HUES48 (cell line): ENCODE data around the gene R3HDM4.
"Not testable (repeated sequence)": the region's sequence is repeated elsewhere in the genome, so short reads cannot be mapped to it uniquely, and the experiment has no call there.

Experiments
- H3K27ac ChIP-seq: one replicate; pipeline ENCODE4 v1.7.0; 2013; ENCODE audit warnings: low read depth, low read length, inconsistent platforms
- H3K27me3 ChIP-seq: 2 replicates; pipeline ENCODE4 v1.6.1; 2013; ENCODE audit warnings: mild to moderate bottlenecking, low read length; ENCODE audit not compliant: control insufficient read depth, insufficient read depth
- H3K36me3 ChIP-seq: 2 replicates; pipeline ENCODE4 v1.6.1; 2013; ENCODE audit warnings: low read length; ENCODE audit not compliant: control insufficient read depth, insufficient read depth
- H3K4me1 ChIP-seq: 2 replicates; pipeline ENCODE4 v1.6.1; 2013; ENCODE audit warnings: mild to moderate bottlenecking, low read length; ENCODE audit not compliant: control insufficient read depth, insufficient read depth
- H3K4me3 ChIP-seq: 2 replicates; pipeline ENCODE4 v1.5.1; 2013; ENCODE audit warnings: mild to moderate bottlenecking, low read depth, low read length
- H3K9ac ChIP-seq: 2 replicates; pipeline ENCODE4 v1.6.1; 2013; ENCODE audit warnings: mild to moderate bottlenecking, low read depth, low read length, moderate library complexity
- H3K9me3 ChIP-seq: 2 replicates; pipeline ENCODE4 v1.6.1; 2013; ENCODE audit warnings: low read length; ENCODE audit not compliant: control insufficient read depth, insufficient read depth

The R3HDM4 gene

GRCh38 chr19:885536-886224 is 27.3 kb downstream of the R3HDM4 start:
- Histone ChIP-seq H3K4me1 (no peaks in the 10 kb centered on the region), H3K36me3 (peaks cover 70% of the 10 kb centered on the region), H3K27ac (no peak overlapping the region), H3K9me3 (no peaks in the 10 kb centered on the region), H3K27me3 (no peaks in the 10 kb centered on the region), H3K4me3 (no peak overlapping the region), H3K9ac (no peak overlapping the region)

GRCh38 chr19:884420-885211 is 28.4 kb downstream of the R3HDM4 start:
- no peak overlapping the region for H3K4me3 ChIP-seq
- peaks cover 60% of the 10 kb centered on the region for H3K36me3 ChIP-seq
- H3K9me3 ChIP-seq, result no peaks in the 10 kb centered on the region
- no peak overlapping the region for H3K27ac ChIP-seq
- H3K9ac ChIP-seq, result no peak overlapping the region
- H3K27me3 ChIP-seq, result no peaks in the 10 kb centered on the region
- no peaks in the 10 kb centered on the region for H3K4me1 ChIP-seq

GRCh38 chr19:883661-884211 is 29.3 kb downstream of the R3HDM4 start:
- Histone ChIP-seq H3K9ac (no peak overlapping the region), H3K9me3 (no peaks in the 10 kb centered on the region), H3K4me3 (no peak overlapping the region), H3K27ac (no peak overlapping the region), H3K27me3 (no peaks in the 10 kb centered on the region), H3K36me3 (peaks cover 52% of the 10 kb centered on the region), H3K4me1 (no peaks in the 10 kb centered on the region)

GRCh38 chr19:882871-883497 is 30.0 kb downstream of the R3HDM4 start:
- Histone ChIP-seq H3K9ac (no peak overlapping the region), H3K27ac (no peak overlapping the region), H3K36me3 (peaks cover 48% of the 10 kb centered on the region), H3K4me1 (no peaks in the 10 kb centered on the region), H3K9me3 (no peaks in the 10 kb centered on the region), H3K4me3 (no peak overlapping the region), H3K27me3 (no peaks in the 10 kb centered on the region)

GRCh38 chr19:881385-882071 is 31.5 kb downstream of the R3HDM4 start:
- Histone ChIP-seq H3K4me3 (no peak overlapping the region), H3K27ac (no peak overlapping the region), H3K4me1 (no peaks in the 10 kb centered on the region), H3K9ac (no peak overlapping the region), H3K9me3 (no peaks in the 10 kb centered on the region), H3K36me3 (peaks cover 49% of the 10 kb centered on the region), H3K27me3 (no peaks in the 10 kb centered on the region)

- Histone ChIP-seq H3K4me1 (no peaks in the 10 kb centered on the region), H3K4me3 (no peak overlapping the region), H3K9me3 (no peaks in the 10 kb centered on the region), H3K27ac (no peak overlapping the region), H3K27me3 (no peaks in the 10 kb centered on the region), H3K36me3 (peaks cover 51% of the 10 kb centered on the region), H3K9ac (no peak overlapping the region)
Observed at GRCh38 chr19:879711-880438, 33.1 kb downstream of the R3HDM4 start.

- not testable (repeated sequence) for H3K9ac ChIP-seq, H3K27me3 ChIP-seq, H3K4me3 ChIP-seq, H3K9me3 ChIP-seq, H3K4me1 ChIP-seq, H3K27ac ChIP-seq
- peaks cover 50% of the 10 kb centered on the region for H3K36me3 ChIP-seq
Observed at GRCh38 chr19:878751-879561, 34.1 kb downstream of the R3HDM4 start.

- not testable (repeated sequence) for H3K27me3 ChIP-seq, H3K9ac ChIP-seq, H3K9me3 ChIP-seq, H3K4me1 ChIP-seq, H3K27ac ChIP-seq, H3K4me3 ChIP-seq
- peaks cover 46% of the 10 kb centered on the region for H3K36me3 ChIP-seq
Observed at GRCh38 chr19:877992-878660, 34.9 kb downstream of the R3HDM4 start.

- H3K27me3 ChIP-seq, result no peaks in the 10 kb centered on the region
- no peak overlapping the region for H3K9ac ChIP-seq
- H3K4me3 ChIP-seq, result no peak overlapping the region
- H3K27ac ChIP-seq, result no peak overlapping the region
- no peaks in the 10 kb centered on the region for H3K9me3 ChIP-seq
- peaks cover 37% of the 10 kb centered on the region for H3K36me3 ChIP-seq
- H3K4me1 ChIP-seq, result no peaks in the 10 kb centered on the region
Observed at GRCh38 chr19:876780-877314, 36.2 kb downstream of the R3HDM4 start.
